ENCODE data around the gene PRTFDC1.

Gene PRTFDC1

GRCh38 chr10:24883176-24883575 lies 69.2 kb downstream of the PRTFDC1 start:
- TF ChIP-seq SIN3A (IDR thresholded peaks at IDR 0.05; ENCODE audit: borderline replicate concordance, insufficient read depth, low read length): no peak
- TF ChIP-seq TAF1 (IDR thresholded peaks at IDR 0.05; ENCODE audit: borderline replicate concordance, insufficient read depth, low read length): no peak
- TF ChIP-seq POLR2AphosphoS5 (IDR thresholded peaks at IDR 0.05; ENCODE audit: low read depth, low read length): no peak
- no peak for TF ChIP-seq REST (IDR thresholded peaks at IDR 0.05; ENCODE audit: insufficient read depth in 1 of 2, low read depth in 2 of 2, low read length in 2 of 2)
- no peak for TF ChIP-seq FOXP2 (optimal IDR thresholded peaks at IDR 0.05; ENCODE audit: borderline replicate concordance, extremely low read depth, extremely low read length, insufficient read depth)

GRCh38 chr10:24882047-24882698 lies 70.2 kb downstream of the PRTFDC1 start:
- no peak for TF ChIP-seq REST (IDR thresholded peaks at IDR 0.05; ENCODE audit: insufficient read depth in 1 of 2, low read depth in 2 of 2, low read length in 2 of 2)
- TF ChIP-seq TAF1 (IDR thresholded peaks at IDR 0.05; ENCODE audit: borderline replicate concordance, insufficient read depth, low read length): no peak

DNA sequence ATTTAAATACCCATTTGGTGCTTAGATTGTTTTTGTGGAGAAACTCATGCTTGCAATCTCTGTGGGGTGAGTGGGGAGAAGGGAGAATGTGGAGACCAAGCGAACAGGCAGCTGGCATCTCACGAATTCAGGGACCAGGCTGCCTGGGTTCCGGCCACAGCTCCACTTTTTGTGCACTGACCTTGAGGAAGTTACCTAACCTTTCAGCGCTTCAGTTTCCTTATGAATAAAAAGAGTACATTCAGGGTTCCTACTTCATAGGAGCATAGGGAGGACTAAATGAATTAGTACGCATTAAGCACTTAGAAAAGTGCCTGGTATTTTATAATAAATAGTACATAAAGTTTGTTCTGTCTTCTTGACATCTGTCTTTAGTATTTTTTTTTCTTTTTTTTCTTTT lies 72.5 kb downstream of the PRTFDC1 start:
- TF ChIP-seq POLR2AphosphoS5 (IDR thresholded peaks at IDR 0.05; ENCODE audit: low read depth, low read length): no peak
- no peak for TF ChIP-seq TAF1 (IDR thresholded peaks at IDR 0.05; ENCODE audit: borderline replicate concordance, insufficient read depth, low read length)
- no peak for TF ChIP-seq FOXP2 (optimal IDR thresholded peaks at IDR 0.05; ENCODE audit: borderline replicate concordance, extremely low read depth, extremely low read length, insufficient read depth)
- no peak for TF ChIP-seq SIN3A (IDR thresholded peaks at IDR 0.05; ENCODE audit: borderline replicate concordance, insufficient read depth, low read length)
- no peak for TF ChIP-seq REST (IDR thresholded peaks at IDR 0.05; ENCODE audit: insufficient read depth in 1 of 2, low read depth in 2 of 2, low read length in 2 of 2)

DNA sequence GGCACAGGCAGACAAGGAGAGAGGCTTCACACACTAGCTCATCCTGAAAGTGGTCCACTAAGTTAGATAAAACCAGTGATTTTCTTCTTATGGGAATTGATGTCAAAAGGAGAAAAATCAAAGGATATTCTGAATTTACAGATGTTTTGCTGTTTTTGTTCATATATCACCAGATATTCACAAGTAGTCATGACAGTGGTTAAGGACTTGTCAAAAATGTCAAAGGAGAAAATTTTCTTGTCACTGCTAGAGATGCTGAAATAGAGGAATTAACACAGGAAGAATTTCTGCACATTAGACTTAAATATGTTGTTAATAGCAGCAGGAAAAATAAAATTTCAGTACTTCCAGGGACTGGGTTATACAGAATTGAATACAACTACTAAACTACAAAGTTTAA lies 78.3 kb downstream of the PRTFDC1 start:
- no peak for TF ChIP-seq POLR2AphosphoS5 (IDR thresholded peaks at IDR 0.05; ENCODE audit: low read depth, low read length)
- no peak for TF ChIP-seq FOXP2 (optimal IDR thresholded peaks at IDR 0.05; ENCODE audit: borderline replicate concordance, extremely low read depth, extremely low read length, insufficient read depth)
- no peak for TF ChIP-seq REST (IDR thresholded peaks at IDR 0.05; ENCODE audit: insufficient read depth in 1 of 2, low read depth in 2 of 2, low read length in 2 of 2)
- no peak for TF ChIP-seq SIN3A (IDR thresholded peaks at IDR 0.05; ENCODE audit: borderline replicate concordance, insufficient read depth, low read length)
- no peak for TF ChIP-seq TAF1 (IDR thresholded peaks at IDR 0.05; ENCODE audit: borderline replicate concordance, insufficient read depth, low read length)

DNA sequence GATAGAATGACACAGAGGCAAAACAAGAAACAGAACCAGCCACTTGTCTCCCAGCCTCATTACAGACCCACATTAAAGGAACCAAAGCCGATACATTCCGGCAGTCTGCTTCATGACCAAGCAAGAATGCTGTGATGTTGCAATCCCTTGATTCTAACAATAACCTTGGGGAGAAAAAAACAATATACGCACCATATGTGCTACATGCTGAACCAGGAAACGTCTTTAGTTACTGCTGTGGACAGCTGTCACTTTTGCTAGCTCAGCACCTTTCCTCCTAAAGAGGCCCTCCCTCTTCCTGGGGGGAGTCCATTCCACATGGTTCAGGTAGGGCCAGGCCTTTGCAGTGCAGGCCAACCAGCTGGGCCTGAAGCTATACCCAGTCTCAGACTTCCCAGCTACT lies 79.1 kb downstream of the PRTFDC1 start:
- TF ChIP-seq FOXP2 (optimal IDR thresholded peaks at IDR 0.05; ENCODE audit: borderline replicate concordance, extremely low read depth, extremely low read length, insufficient read depth) (no peak), SIN3A (IDR thresholded peaks at IDR 0.05; ENCODE audit: borderline replicate concordance, insufficient read depth, low read length) (peak; percentile 39; the same call in 1 of the 2 replicates)
